ENCODE data around the gene CHN2.

DNA sequence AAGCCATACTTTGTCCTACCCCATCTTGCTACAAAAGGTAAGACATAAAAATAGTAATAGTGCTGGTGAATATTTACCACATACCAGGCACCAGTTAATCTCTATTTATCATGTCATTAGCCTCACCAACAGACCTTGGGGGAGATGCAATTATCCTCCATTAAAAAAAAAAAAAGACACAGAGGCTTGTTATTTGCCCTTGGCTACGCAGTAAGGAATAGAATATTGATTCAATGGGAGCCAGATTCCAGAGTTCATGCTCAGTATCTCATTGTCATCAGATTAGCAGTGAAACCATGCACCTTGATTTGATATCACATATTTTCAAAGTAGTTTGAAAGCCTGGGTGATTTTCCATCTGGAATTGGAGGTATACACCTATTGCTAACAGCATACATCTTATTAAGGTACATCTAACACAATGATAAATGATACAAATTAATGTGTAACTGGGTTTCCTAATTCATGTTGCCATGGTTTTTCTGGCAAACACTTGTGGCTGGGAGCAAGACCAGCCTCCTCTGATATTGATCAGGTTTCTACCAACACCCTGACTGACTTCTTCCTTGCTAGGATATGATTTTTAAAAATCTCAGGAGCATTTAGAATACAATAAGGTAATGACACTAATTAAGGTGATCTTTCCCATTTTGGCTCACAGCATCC lies 301.9 kb downstream of the CHN2 start:
- TF ChIP-seq, protein P1, sequence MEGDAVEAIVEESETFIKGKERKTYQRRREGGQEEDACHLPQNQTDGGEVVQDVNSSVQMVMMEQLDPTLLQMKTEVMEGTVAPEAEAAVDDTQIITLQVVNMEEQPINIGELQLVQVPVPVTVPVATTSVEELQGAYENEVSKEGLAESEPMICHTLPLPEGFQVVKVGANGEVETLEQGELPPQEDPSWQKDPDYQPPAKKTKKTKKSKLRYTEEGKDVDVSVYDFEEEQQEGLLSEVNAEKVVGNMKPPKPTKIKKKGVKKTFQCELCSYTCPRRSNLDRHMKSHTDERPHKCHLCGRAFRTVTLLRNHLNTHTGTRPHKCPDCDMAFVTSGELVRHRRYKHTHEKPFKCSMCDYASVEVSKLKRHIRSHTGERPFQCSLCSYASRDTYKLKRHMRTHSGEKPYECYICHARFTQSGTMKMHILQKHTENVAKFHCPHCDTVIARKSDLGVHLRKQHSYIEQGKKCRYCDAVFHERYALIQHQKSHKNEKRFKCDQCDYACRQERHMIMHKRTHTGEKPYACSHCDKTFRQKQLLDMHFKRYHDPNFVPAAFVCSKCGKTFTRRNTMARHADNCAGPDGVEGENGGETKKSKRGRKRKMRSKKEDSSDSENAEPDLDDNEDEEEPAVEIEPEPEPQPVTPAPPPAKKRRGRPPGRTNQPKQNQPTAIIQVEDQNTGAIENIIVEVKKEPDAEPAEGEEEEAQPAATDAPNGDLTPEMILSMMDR (IDR thresholded peaks at IDR 0.05; ENCODE audit: poor library complexity, severe bottlenecking), result no peak
- TF ChIP-seq MXI1 (conservative IDR thresholded peaks at IDR 0.05; ENCODE audit: poor library complexity, severe bottlenecking) (no peak), EZH2 (IDR thresholded peaks at IDR 0.05; ENCODE audit: borderline replicate concordance, insufficient read depth, low read length, poor library complexity, severe bottlenecking) (no peak), EP300 (conservative IDR thresholded peaks at IDR 0.05; ENCODE audit: poor library complexity, severe bottlenecking) (no peak), SMC3 (conservative IDR thresholded peaks at IDR 0.05; ENCODE audit: poor library complexity) (no peak)
